Measurements from ENCODE around the gene TBX1.

DNA sequence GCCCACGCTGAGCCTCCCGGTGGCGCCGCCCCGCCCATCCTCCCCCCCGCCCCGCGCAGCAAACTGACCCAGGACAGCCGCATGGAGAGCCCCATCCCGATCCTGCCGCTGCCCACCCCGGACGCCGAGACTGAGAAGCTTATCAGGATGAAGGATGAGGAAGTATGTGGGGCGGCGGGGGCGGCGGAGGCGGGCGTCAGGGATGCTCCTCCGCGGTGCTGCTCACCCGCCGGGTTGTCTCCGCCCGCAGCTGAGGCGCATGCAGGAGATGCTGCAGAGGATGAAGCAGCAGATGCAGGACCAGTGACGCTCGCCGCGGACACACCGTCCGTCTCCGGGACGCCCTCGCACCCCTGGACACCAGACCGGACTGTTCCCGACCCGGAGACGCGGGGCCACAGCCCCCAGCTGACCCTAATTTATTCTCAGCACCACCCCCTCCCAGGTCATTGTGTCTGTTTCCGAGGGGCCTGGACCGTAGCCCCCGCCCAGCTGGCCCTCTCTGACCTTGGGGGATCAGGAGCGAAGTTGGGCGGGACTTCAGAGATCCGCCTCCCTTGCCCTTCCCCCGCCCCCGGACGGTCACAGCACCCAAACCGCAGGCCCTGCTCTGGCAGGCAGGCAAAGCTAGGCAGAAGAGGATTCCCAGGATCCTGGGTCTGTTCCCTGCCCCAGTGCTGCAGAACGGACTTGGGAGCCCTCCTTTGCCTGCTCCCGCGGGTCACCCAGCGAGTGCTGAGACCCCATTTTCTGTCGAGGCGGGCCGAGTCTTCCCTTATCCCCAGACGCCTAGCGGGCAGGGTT, 38.2 kb upstream of the TBX1 start:
- TF ChIP-seq, protein P1, sequence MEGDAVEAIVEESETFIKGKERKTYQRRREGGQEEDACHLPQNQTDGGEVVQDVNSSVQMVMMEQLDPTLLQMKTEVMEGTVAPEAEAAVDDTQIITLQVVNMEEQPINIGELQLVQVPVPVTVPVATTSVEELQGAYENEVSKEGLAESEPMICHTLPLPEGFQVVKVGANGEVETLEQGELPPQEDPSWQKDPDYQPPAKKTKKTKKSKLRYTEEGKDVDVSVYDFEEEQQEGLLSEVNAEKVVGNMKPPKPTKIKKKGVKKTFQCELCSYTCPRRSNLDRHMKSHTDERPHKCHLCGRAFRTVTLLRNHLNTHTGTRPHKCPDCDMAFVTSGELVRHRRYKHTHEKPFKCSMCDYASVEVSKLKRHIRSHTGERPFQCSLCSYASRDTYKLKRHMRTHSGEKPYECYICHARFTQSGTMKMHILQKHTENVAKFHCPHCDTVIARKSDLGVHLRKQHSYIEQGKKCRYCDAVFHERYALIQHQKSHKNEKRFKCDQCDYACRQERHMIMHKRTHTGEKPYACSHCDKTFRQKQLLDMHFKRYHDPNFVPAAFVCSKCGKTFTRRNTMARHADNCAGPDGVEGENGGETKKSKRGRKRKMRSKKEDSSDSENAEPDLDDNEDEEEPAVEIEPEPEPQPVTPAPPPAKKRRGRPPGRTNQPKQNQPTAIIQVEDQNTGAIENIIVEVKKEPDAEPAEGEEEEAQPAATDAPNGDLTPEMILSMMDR (IDR thresholded peaks at IDR 0.05), result no peak
- TF ChIP-seq ZFX (IDR thresholded peaks at IDR 0.05; ENCODE audit: borderline replicate concordance), result no peak

Measured in 22Rv1 (cell line).